ENCODE data around the gene KXD1.

GRCh38 chr19:18605546-18606280 is 48.0 kb downstream of the KXD1 start:
- TF ChIP-seq POLR2A (IDR thresholded peaks at IDR 0.05; ENCODE audit: low read length) (no peak), GATA1 (IDR thresholded peaks at IDR 0.05; ENCODE audit: low read depth, low read length) (no peak)
